Gastrocnemius medialis (tissue), 4 donors: ENCODE data around the gene BMI1. TPM values are rescaled to one million over a fixed set of nuclear protein-coding genes. Genes with fewer than 3 reads are reported as not detected.

Experiments used
- ATAC-seq, 2 donors: fragments of 150-250 bp; one replicate each; pipeline ENCODE4 v1.9.1; 2016
- DNase-seq, 2 donors: peaks; one replicate each; pipeline ENCODE4 v3.0.0-alpha.2; 2019
- H3K27ac ChIP-seq, 4 donors: fragments of 200-600 bp; sonication (generic); 1 replicate in 1 of 4; 2 replicates in 3 of 4; pipeline ENCODE4 v1.5.1; 2016 to 2018; ENCODE audit warnings: mild to moderate bottlenecking in 2 of 4, moderate library complexity in 1 of 4
- H3K27me3 ChIP-seq, 3 donors: fragments of 200-600 bp; sonication (generic) in 2 of 3; 1 replicate in 1 of 3; 2 replicates in 2 of 3; pipeline versions ENCODE4 v1.5.1 to v1.6.0; 2016 to 2019; ENCODE audit warnings: mild to moderate bottlenecking in 1 of 3, moderate library complexity in 1 of 3
- H3K36me3 ChIP-seq, 2 donors: fragments of 200-600 bp; sonication (generic) in 1 of 2; one replicate each; pipeline ENCODE4 v1.5.1; 2017 to 2018
- H3K4me1 ChIP-seq, 2 donors: fragments of 200-600 bp; sonication (generic) in 1 of 2; one replicate each; pipeline ENCODE4 v1.5.1; 2016 to 2017; ENCODE audit warnings: mild to moderate bottlenecking in 2 of 2
- H3K4me3 ChIP-seq, 4 donors: fragments of 200-600 bp; sonication (generic) in 3 of 4; 1 replicate in 1 of 4; 2 replicates in 3 of 4; pipeline ENCODE4 v1.5.1; 2016 to 2019; ENCODE audit warnings: mild to moderate bottlenecking in 2 of 4
- H3K9me3 ChIP-seq, 3 donors: fragments of 200-600 bp; sonication (generic) in 2 of 3; 1 replicate in 1 of 3; 2 replicates in 2 of 3; pipeline ENCODE4 v1.5.1; 2016 to 2019
- POLR2A ChIP-seq, 2 donors: fragments of 450-650 bp; IDR thresholded peaks; one replicate each; pipeline ENCODE4 v1.6.1; 2017; ENCODE audit warnings: antibody characterized with exemption in 2 of 2, mild to moderate bottlenecking in 2 of 2, moderate library complexity in 2 of 2
- in situ Hi-C, 4 donors: fragments of 200-750 bp; cut with MboI; loops; one replicate each; pipeline versions ENCODE4 v1.15.0 to v1.8.0; 2017; ENCODE audit warnings: low sequenced_read_pairs in 4 of 4
- intact Hi-C: fragments of 100-400 bp; cut with DNase I; formaldehyde crosslinking; loops from one replicate; pipeline ENCODE4 v1.15.1; 2023; ENCODE audit warnings: low total_unique reads
- total RNA-seq, 4 donors: library from RNA; depleted of rRNA; stranded (reverse); fragments of >200 nt; gene quantifications; one replicate each; pipeline versions ENCODE4 v1.1.0 to v1.2.3, GENCODE V29; 2016
- TF ChIP-seq, protein P1 (sequence below), 5 experiments: fragments of 450-650 bp in 3 of 5; fragments of 200-600 bp in 2 of 5; sonication (generic) in 2 of 5; IDR thresholded peaks in 4 of 5; conservative IDR thresholded peaks in 1 of 5; 1 replicate in 4 of 5; 2 replicates in 1 of 5; pipeline ENCODE4 v1.5.1; 2016 to 2019; ENCODE audit warnings: antibody characterized with exemption in 5 of 5, mild to moderate bottlenecking in 3 of 5, moderate library complexity in 3 of 5

Gene BMI1
- total RNA-seq, 4 donors from 2014 or later, result 22.4 to 68.4 (median 57.6) TPM

DNA sequence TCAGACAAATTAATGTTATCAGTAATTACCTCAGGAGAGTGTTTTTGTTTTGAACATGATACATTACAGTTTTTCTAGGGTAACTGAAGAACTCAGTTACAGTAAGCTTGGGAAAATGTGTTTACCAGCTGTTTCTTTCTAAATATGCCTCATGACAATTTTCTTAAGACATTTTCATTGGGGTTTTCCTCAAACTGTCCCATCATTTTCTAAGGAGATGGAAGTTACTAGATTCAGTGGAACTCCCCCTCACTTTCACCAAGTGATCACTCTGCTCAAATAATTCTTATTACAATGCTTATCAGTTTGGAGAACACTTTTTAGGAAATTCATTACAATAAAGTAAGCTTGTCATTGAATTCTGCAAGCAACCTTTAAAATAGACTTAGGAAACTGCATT is 18.0 kb downstream of the BMI1 start:
- peaks cover 89 to 90% (median 90%) of the 10 kb centered on the region in 3 donors for H3K27me3 ChIP-seq
- in situ Hi-C loops, result no loop called here
- peaks cover 23 to 37% of the 10 kb centered on the region in 2 donors for H3K4me1 ChIP-seq
- DNase-seq (no peak), ATAC-seq (no peak)
- H3K27ac ChIP-seq, result no peak overlapping the region
- H3K36me3 ChIP-seq, result no peaks in the 10 kb centered on the region
- no peak overlapping the region for H3K4me3 ChIP-seq
- intact Hi-C loops, result no loop called here
- TF ChIP-seq POLR2A (IDR thresholded peaks at IDR 0.05), result no peak
- TF ChIP-seq, protein P1, sequence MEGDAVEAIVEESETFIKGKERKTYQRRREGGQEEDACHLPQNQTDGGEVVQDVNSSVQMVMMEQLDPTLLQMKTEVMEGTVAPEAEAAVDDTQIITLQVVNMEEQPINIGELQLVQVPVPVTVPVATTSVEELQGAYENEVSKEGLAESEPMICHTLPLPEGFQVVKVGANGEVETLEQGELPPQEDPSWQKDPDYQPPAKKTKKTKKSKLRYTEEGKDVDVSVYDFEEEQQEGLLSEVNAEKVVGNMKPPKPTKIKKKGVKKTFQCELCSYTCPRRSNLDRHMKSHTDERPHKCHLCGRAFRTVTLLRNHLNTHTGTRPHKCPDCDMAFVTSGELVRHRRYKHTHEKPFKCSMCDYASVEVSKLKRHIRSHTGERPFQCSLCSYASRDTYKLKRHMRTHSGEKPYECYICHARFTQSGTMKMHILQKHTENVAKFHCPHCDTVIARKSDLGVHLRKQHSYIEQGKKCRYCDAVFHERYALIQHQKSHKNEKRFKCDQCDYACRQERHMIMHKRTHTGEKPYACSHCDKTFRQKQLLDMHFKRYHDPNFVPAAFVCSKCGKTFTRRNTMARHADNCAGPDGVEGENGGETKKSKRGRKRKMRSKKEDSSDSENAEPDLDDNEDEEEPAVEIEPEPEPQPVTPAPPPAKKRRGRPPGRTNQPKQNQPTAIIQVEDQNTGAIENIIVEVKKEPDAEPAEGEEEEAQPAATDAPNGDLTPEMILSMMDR (IDR thresholded peaks at IDR 0.05 in 4 of 5, conservative IDR thresholded peaks at IDR 0.05 in 1 of 5), result no peak
- no peaks in the 10 kb centered on the region for H3K9me3 ChIP-seq

DNA sequence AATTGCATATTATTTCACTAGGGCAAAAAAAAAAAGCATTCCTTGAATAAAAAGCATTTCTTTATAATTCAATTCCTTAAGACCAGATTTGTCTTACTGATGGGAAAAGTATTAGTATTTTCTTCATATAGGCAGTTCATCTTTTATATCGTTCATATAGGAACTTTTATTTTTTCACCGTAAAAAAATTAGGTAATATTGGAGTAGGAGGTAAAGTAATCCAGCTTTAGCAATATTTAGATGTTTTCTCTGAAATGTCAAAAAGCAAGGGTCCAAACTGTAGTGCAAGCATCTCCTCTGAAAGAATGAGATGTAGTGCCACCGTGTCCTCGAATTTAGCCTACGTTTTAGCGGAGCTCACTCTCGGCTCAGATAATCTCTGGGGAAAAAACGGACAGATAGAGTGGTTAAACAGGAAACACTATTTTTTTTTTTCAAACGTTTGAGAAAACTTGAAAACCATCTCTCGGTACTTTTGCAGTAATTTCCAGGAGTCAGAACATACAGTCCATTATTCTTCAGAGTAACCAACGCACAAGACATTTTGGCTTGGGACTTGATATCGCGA is 18.9 kb downstream of the BMI1 start:
- Histone ChIP-seq H3K27me3 (peaks cover 89 to 90% (median 90%) of the 10 kb centered on the region in 3 donors), H3K36me3 (no peaks in the 10 kb centered on the region), H3K9me3 (no peaks in the 10 kb centered on the region), H3K27ac (peak overlapping the region; percentile 84 to 89 (median 86)), H3K4me1 (peaks cover 19 to 33% of the 10 kb centered on the region in 2 donors), H3K4me3 (peak overlapping the region; percentile 73 to 85 (median 76))
- in situ Hi-C loops, result no loop called here
- TF ChIP-seq, protein P1 (IDR thresholded peaks at IDR 0.05 in 4 of 5, conservative IDR thresholded peaks at IDR 0.05 in 1 of 5), result no peak
- TF ChIP-seq POLR2A (IDR thresholded peaks at IDR 0.05), result no peak
- ATAC-seq (peak in 1 of 2 donors; percentile 1), DNase-seq (no peak)
- intact Hi-C loops, result loop anchor here (2.0 to 5.0 kb wide), 3 partner anchors 23 to 108 kb away; partner anchors contain the start of gene COMMD3

DNA sequence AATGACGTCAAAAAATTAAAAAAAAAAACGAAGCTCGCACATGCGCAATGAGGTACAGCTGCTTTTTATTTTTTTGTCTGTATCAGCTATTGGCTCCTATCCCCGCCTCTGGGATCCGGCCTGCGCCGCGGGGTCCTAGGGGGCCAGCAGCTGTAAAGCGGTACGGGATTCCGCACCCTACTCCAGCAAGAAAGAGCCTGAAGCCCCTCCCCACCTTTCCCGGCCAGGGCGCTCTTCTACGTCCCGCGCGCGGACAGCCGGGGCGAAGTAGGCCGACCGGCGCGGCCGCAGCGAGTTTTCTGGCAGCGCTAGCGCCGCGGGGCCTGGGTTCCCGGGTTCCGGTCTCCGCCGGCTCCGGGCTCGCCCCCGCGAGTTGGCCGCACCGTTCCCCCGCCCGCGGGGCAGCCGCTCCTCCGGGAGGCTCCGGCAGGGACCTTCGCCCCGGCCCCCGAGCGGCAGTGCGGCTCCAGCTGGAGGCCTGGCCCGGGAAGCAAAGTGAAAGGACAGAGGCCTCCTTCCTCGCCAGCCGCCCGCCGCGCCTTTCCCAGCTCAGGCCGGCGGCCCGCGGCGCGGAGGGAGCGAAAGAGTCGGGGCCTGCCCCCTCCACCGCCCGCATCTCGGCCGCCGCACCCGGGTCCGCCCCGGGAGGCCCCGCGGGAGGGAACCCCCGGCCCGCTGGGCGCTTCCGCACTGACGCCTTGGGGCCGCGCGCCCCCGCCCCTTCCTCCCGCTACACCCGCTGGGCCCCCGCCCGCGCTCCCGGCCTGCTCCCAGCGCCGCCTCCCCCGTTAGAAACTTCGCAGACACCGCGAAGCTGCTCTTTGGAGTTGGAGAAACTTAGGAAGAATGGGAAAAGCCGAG is 19.7 kb downstream of the BMI1 start:
- DNase-seq, result peak in 1 of 2 donors; percentile 52
- in situ Hi-C loops (no loop called here), intact Hi-C loops (loop anchor here (2.0 to 5.0 kb wide), 3 partner anchors 24 to 108 kb away; partner anchors contain the start of gene COMMD3)
- peaks cover 89 to 90% (median 90%) of the 10 kb centered on the region in 3 donors for H3K27me3 ChIP-seq
- no peaks in the 10 kb centered on the region for H3K36me3 ChIP-seq
- H3K4me3 ChIP-seq, result peak overlapping the region; percentile 73 to 85 (median 76)
- H3K4me1 ChIP-seq, result peaks cover 13 to 25% of the 10 kb centered on the region in 2 donors
- H3K27ac ChIP-seq, result peak overlapping the region; percentile 84 to 89 (median 86)
- H3K9me3 ChIP-seq, result no peaks in the 10 kb centered on the region
- TF ChIP-seq, protein P1 (IDR thresholded peaks at IDR 0.05 in 4 of 5, conservative IDR thresholded peaks at IDR 0.05 in 1 of 5), result peak in 1 of 5 experiments; percentile 7
- peak; percentile 41 to 46 for TF ChIP-seq POLR2A (IDR thresholded peaks at IDR 0.05)
- peak; percentile 79 to 80 for ATAC-seq

DNA sequence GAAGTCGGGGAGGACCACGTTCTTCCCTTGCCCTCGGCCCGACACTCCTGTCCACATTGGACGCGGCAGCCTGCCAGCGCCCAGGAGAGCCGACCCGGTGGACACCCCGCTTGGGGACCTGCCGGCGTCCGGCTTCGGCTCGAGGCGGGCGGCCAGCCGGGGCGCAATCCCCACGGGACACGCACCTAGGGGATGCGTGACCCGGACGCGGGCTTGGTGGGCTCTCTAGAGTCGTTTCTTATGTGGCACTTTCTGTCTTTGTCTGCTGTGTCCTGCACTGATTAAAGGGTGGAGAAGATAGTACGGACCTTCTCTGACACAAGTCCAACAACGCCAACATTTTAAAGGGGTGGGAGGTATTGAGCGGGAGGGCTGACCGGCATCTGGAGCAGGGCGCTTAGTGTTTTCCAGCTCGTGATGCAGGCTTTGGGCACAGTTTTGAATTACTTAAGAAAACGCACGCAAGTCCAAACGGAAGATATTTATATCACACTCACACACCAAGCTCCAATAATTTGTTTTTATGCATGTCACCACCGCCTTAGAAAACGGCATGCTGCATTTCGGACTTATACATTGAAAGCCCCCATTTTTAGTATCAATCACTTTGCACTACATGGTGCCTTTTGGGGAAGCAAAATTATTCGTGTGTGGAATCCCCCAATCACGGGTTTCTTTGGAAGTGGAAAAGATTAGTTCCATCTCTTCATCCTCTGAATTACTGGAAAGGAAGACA is 20.5 kb downstream of the BMI1 start:
- intact Hi-C loops (loop anchor here (2.0 to 5.0 kb wide), 3 partner anchors 25 to 109 kb away; partner anchors contain the start of gene COMMD3), in situ Hi-C loops (no loop called here)
- no peaks in the 10 kb centered on the region for H3K9me3 ChIP-seq
- ATAC-seq (peak; percentile 36 to 60), DNase-seq (no peak)
- peak overlapping the region; percentile 84 to 89 (median 86) for H3K27ac ChIP-seq
- H3K4me3 ChIP-seq, result peak overlapping the region; percentile 73 to 85 (median 76)
- H3K4me1 ChIP-seq, result peaks cover 5 to 20% of the 10 kb centered on the region in 2 donors
- TF ChIP-seq, protein P1 (IDR thresholded peaks at IDR 0.05 in 4 of 5, conservative IDR thresholded peaks at IDR 0.05 in 1 of 5), result no peak
- TF ChIP-seq POLR2A (IDR thresholded peaks at IDR 0.05), result no peak
- H3K36me3 ChIP-seq, result no peaks in the 10 kb centered on the region
- H3K27me3 ChIP-seq, result peaks cover 88 to 90% (median 89%) of the 10 kb centered on the region in 3 donors
